ENCODE measurements around the gene PARP1. TPM values are rescaled to one million over a fixed set of nuclear protein-coding genes. Genes with fewer than 3 reads are reported as not detected.

The PARP1 gene
- total RNA-seq, 1 experiment from 2014 or later, result 213 TPM

GRCh38 chr1:226397011-226397926 lies 10.6 kb downstream of the PARP1 start:
- Histone ChIP-seq H3K9ac (ENCODE audit: low read length) (no peak overlapping the region), H3K4me1 (ENCODE audit: control insufficient read depth in 1 of 2, insufficient read depth in 2 of 2, low read length in 2 of 2) (no peaks in the 10 kb centered on the region), H3K27me3 (ENCODE audit: insufficient read depth, low read length) (no peaks in the 10 kb centered on the region), H3K9me2 (ENCODE audit: insufficient read depth) (no peaks in the 10 kb centered on the region), H3K4me3 (replicated peaks in 1 of 2; ENCODE audit: low read depth in 1 of 2, low read length in 2 of 2) (no peak overlapping the region), H3K27ac (ENCODE audit: low read depth, low read length) (no peak overlapping the region), H2AFZ (ENCODE audit: low read depth, low read length, poor library complexity, severe bottlenecking) (no peak overlapping the region), H4K20me1 (ENCODE audit: insufficient read depth) (peaks cover 7% of the 10 kb centered on the region; the same call in 1 of the 2 replicates), H3K79me2 (ENCODE audit: insufficient read depth, low read length) (peaks cover 86% of the 10 kb centered on the region), H3K9me3 (ENCODE audit: control insufficient read depth in 1 of 2, insufficient read depth in 1 of 2, low read depth in 1 of 2, low read length in 2 of 2) (no peaks in the 10 kb centered on the region), H3K4me2 (ENCODE audit: low read length) (no peak overlapping the region), H3K36me3 (ENCODE audit: control insufficient read depth in 1 of 2, insufficient read depth in 2 of 2, low read length in 2 of 2) (peaks cover 29 to 39% of the 10 kb centered on the region in 2 experiments)
- BruUV-seq (replicated peaks), result no TSS peak
- DNase-seq (ENCODE audit: low read depth, low spot score) (no peak), ATAC-seq (no peak)
- ChIA-PET POLR2A (no interaction called here), CTCF (interaction anchor here (1.0 kb wide), 1 partner anchor 11 kb away, joined by 3 read pairs; the partner anchor contains the start of gene PARP1), RAD21 (ENCODE audit: low non-redundant PET in 1 of 2, low total read pairs in 2 of 2, uncharacterized antibody in 2 of 2, unreplicated experiment in 2 of 2) (no interaction called here)
- TF ChIP-seq EZH2 (IDR thresholded peaks at IDR 0.05) (no peak), SIN3A (IDR thresholded peaks at IDR 0.05; ENCODE audit: low read depth) (no peak), FOSL1 (IDR thresholded peaks at IDR 0.05; ENCODE audit: low read depth) (no peak), CEBPB (IDR thresholded peaks at IDR 0.05; ENCODE audit: low read depth) (no peak), POLR2AphosphoS5 (IDR thresholded peaks at IDR 0.05; ENCODE audit: low read depth, low read length) (no peak), SRF (IDR thresholded peaks at IDR 0.05; ENCODE audit: low read depth) (no peak)
- intact Hi-C loops (cut with micrococcal nuclease), result no loop called here

DNA sequence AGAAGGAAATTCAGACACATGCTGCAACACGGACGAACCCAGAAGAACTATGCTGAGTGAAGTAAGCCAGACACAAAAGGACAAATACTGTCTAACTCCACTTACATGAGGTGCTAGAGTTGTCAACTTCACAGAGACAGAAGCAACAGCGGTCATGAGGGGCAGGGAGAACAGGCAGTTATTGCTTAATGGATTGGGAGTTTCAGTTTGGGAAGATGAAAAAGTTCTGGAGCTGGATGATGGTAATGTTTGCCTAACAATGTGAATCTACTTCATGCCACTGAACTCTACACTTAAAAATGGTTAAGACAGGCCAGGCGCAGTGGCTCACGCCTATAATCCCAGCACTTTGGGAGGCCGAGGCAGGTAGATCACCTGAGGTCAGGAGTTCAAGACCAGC lies 12.1 kb downstream of the PARP1 start:
- ATAC-seq (no peak), DNase-seq (ENCODE audit: low read depth, low spot score) (no peak)
- RAD21 ChIA-PET (ENCODE audit: low non-redundant PET in 1 of 2, low total read pairs in 2 of 2, uncharacterized antibody in 2 of 2, unreplicated experiment in 2 of 2), result no interaction called here
- no peaks in the 10 kb centered on the region for H3K9me3 ChIP-seq (ENCODE audit: control insufficient read depth in 1 of 2, insufficient read depth in 1 of 2, low read depth in 1 of 2, low read length in 2 of 2)
- peaks cover 87% of the 10 kb centered on the region for H3K79me2 ChIP-seq (ENCODE audit: insufficient read depth, low read length)
- POLR2A ChIA-PET, result no interaction called here
- H3K4me3 ChIP-seq (replicated peaks in 1 of 2; ENCODE audit: low read depth in 1 of 2, low read length in 2 of 2), result no peak overlapping the region
- no peaks in the 10 kb centered on the region for H3K9me2 ChIP-seq (ENCODE audit: insufficient read depth)
- no TSS peak for BruUV-seq (replicated peaks)
- no peak overlapping the region for H3K4me2 ChIP-seq (ENCODE audit: low read length)
- H3K9ac ChIP-seq (ENCODE audit: low read length), result no peak overlapping the region
- no peaks in the 10 kb centered on the region for H3K27me3 ChIP-seq (ENCODE audit: insufficient read depth, low read length)
- H4K20me1 ChIP-seq (ENCODE audit: insufficient read depth), result peaks cover 7% of the 10 kb centered on the region; the same call in 1 of the 2 replicates
- CTCF ChIA-PET, result no interaction called here
- no peak overlapping the region for H2AFZ ChIP-seq (ENCODE audit: low read depth, low read length, poor library complexity, severe bottlenecking)
- intact Hi-C loops (cut with micrococcal nuclease), result no loop called here
- TF ChIP-seq ZFX (IDR thresholded peaks at IDR 0.05) (no peak), ATF3 (IDR thresholded peaks at IDR 0.05) (0 out of 2 replicates have a peak, but pooled peaks have one; percentile 19)
- peaks cover 32 to 34% of the 10 kb centered on the region in 2 experiments for H3K36me3 ChIP-seq (ENCODE audit: control insufficient read depth in 1 of 2, insufficient read depth in 2 of 2, low read length in 2 of 2)
- H3K27ac ChIP-seq (ENCODE audit: low read depth, low read length), result no peak overlapping the region
- H3K4me1 ChIP-seq (ENCODE audit: control insufficient read depth in 1 of 2, insufficient read depth in 2 of 2, low read length in 2 of 2), result no peaks in the 10 kb centered on the region

Data from HCT116 (cell line).